ENCODE measurements around the gene ZDHHC11B. TPM values are rescaled to one million over a fixed set of nuclear protein-coding genes. Genes with fewer than 3 reads are reported as not detected.
"Not testable (repeated sequence)": the region's sequence is repeated elsewhere in the genome, so short reads cannot be mapped to it uniquely, and the experiment has no call there.

The ZDHHC11B gene
- total and polyA plus RNA-seq, 2 of the 13 experiments (the other 11 are each of a cell fraction or from before 2014, with no cell fraction given), result 0.11 to 0.12 TPM

GRCh38 chr5:678521-678920 is 106.0 kb downstream of the ZDHHC11B start:
- H3K9me3 ChIP-seq (ENCODE audit: low read length); H3K79me2 ChIP-seq (ENCODE audit: insufficient read depth, low read length); DNase-seq (ENCODE audit: low spot score); H2AFZ ChIP-seq (ENCODE audit: low read length); H4K20me1 ChIP-seq (ENCODE audit: insufficient read depth, low read length); H3K27ac ChIP-seq (ENCODE audit: extremely low read length, insufficient read depth, low read length); CTCF ChIA-PET (ENCODE audit: low intra/inter-chr PET ratio, low total read pairs); H3K4me3 ChIP-seq (replicated peaks in 1 of 3; ENCODE audit: insufficient read depth in 1 of 3, low read depth in 2 of 3, low read length in 3 of 3); H3K36me3 ChIP-seq (replicated peaks in 1 of 2; ENCODE audit: control insufficient read depth in 1 of 2, insufficient read depth in 2 of 2, low read length in 2 of 2); FAIRE-seq; ATAC-seq; POLR2A ChIA-PET; H3K4me1 ChIP-seq (ENCODE audit: insufficient read depth, low read length); BruUV-seq (replicated peaks); H3K9ac ChIP-seq (ENCODE audit: insufficient read depth, low read depth, low read length); H3K4me2 ChIP-seq (ENCODE audit: low read depth, low read length): not testable (repeated sequence)
- H3K27me3 ChIP-seq (ENCODE audit: control insufficient read depth in 1 of 2, insufficient read depth in 2 of 2, low read length in 2 of 2), result peaks cover 5 to 22% of the 10 kb centered on the region in 2 experiments; a peak in 4 of 5 replicates
- intact Hi-C loops (cut with micrococcal nuclease; ENCODE audit: unreplicated experiment) (loop anchor here (10.0 kb wide), 1 partner anchor 216 kb away; the partner anchor contains the start of genes BRD9 and TRIP13), in situ Hi-C loops (cut with HindIII; ENCODE audit: extremely low pct_ligation_motif_present, low pct_unique_long_range_greater_than_20kb) (loop anchor here (10.0 kb wide), 1 partner anchor 216 kb away; the partner anchor contains the start of genes BRD9 and TRIP13)
- TF ChIP-seq AGO1 (IDR thresholded peaks at IDR 0.05; ENCODE audit: low read depth, low read length, poor library complexity, severe bottlenecking), result peak; percentile 83
- no CpG with 5 or more reads among the region's 16 CpGs for WGBS (ENCODE audit: low lambda C conversion rate)

DNA sequence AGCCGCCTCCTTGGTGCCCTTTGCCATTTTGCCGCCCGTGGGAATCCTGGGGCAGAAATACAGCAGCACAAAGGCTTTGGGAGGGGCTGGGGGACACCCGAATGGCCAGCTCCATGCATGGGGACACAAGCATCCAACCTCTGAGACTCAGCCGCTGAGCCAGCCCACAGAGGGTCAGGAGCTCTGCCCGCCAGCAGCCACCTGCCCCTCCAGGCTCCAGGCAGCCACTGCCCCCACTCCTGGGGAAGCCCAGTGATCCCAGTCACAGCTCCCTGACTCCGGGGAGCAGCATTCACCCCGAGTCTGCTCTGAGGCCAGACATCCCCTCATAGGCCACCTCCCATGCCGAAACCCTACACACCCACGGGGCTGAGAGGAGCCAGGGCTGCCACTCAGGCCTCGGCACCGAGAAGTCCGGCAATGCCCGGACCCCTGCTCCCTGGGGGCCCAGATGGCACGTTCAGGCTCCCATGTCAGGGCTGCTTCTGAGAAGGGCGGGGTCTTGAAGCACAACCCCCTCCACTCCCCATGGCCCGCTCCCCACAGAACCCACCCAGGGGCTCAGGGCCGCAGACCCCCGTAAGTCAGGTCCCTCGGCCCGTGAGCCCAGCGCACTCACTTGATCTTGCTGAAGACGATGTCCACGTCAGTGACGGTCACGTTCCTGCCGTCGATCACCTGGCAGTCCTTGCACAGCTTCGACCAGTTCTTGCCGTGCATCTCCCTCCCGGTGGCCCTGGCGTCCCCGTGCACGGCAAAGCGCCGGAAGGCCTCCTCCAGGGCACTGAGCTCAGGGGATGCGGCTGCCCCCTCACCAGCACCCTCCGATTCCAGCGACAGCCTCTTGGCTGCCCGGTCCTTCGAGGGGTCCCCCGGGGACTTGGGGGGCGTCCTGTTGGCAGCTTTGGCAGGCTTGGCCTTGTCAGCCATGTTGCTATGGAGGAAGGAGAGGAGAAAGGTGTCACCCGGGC is 107.1 kb downstream of the ZDHHC11B start:
- Histone ChIP-seq H2AFZ (ENCODE audit: low read length) (no peak overlapping the region), H3K4me3 (replicated peaks in 1 of 3; ENCODE audit: insufficient read depth in 1 of 3, low read depth in 2 of 3, low read length in 3 of 3) (no peak overlapping the region), H3K79me2 (ENCODE audit: insufficient read depth, low read length) (no peaks in the 10 kb centered on the region), H3K36me3 (replicated peaks in 1 of 2; ENCODE audit: control insufficient read depth in 1 of 2, insufficient read depth in 2 of 2, low read length in 2 of 2) (no peaks in the 10 kb centered on the region), H4K20me1 (ENCODE audit: insufficient read depth, low read length) (no peaks in the 10 kb centered on the region), H3K27me3 (ENCODE audit: control insufficient read depth in 1 of 2, insufficient read depth in 2 of 2, low read length in 2 of 2) (peaks cover 5 to 22% of the 10 kb centered on the region in 2 experiments; a peak in 4 of 5 replicates), H3K9ac (ENCODE audit: insufficient read depth, low read depth, low read length) (no peak overlapping the region), H3K4me1 (ENCODE audit: insufficient read depth, low read length) (peaks cover 20% of the 10 kb centered on the region), H3K4me2 (ENCODE audit: low read depth, low read length) (no peak overlapping the region), H3K27ac (ENCODE audit: extremely low read length, insufficient read depth, low read length) (no peak overlapping the region), H3K9me3 (ENCODE audit: low read length) (no peaks in the 10 kb centered on the region)
- BruUV-seq (replicated peaks), result no TSS peak
- ChIA-PET CTCF (ENCODE audit: low intra/inter-chr PET ratio, low total read pairs) (no interaction called here), POLR2A (no interaction called here)
- intact Hi-C loops (cut with micrococcal nuclease; ENCODE audit: unreplicated experiment), result loop anchor here (10.0 kb wide), 1 partner anchor 217 kb away; the partner anchor contains the start of genes BRD9 and TRIP13
- no peak for ATAC-seq
- no peak for TF ChIP-seq ISX (CRISPR knock-in tag; conservative IDR thresholded peaks at IDR 0.05)
- no peak for TF ChIP-seq GABPB1 (CRISPR knock-in tag; IDR thresholded peaks at IDR 0.05)
- peak; percentile 60 for TF ChIP-seq AGO2 (optimal IDR thresholded peaks at IDR 0.05; ENCODE audit: low read depth, low read length)
- TF ChIP-seq BRD4 (CRISPR knock-in tag; IDR thresholded peaks at IDR 0.05), result no peak
- TF ChIP-seq, protein P1, sequence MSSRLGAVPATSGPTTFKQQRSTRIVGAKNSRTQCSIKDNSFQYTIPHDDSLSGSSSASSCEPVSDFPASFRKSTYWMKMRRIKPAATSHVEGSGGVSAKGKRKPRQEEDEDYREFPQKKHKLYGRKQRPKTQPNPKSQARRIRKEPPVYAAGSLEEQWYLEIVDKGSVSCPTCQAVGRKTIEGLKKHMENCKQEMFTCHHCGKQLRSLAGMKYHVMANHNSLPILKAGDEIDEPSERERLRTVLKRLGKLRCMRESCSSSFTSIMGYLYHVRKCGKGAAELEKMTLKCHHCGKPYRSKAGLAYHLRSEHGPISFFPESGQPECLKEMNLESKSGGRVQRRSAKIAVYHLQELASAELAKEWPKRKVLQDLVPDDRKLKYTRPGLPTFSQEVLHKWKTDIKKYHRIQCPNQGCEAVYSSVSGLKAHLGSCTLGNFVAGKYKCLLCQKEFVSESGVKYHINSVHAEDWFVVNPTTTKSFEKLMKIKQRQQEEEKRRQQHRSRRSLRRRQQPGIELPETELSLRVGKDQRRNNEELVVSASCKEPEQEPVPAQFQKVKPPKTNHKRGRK (CRISPR knock-in tag; IDR thresholded peaks at IDR 0.05), result no peak
- no peak for TF ChIP-seq ZNF34 (CRISPR knock-in tag; IDR thresholded peaks at IDR 0.05; ENCODE audit: borderline replicate concordance)
- peak; percentile 25 for TF ChIP-seq AGO1 (IDR thresholded peaks at IDR 0.05; ENCODE audit: low read depth, low read length, poor library complexity, severe bottlenecking)
- in situ Hi-C loops (cut with HindIII; ENCODE audit: extremely low pct_ligation_motif_present, low pct_unique_long_range_greater_than_20kb), result loop anchor here (10.0 kb wide), 1 partner anchor 217 kb away; the partner anchor contains the start of genes BRD9 and TRIP13
- WGBS (ENCODE audit: low lambda C conversion rate), result 27% methylated on average over 13 of the region's 44 CpGs
- DNase-seq (ENCODE audit: low spot score), result no peak
- FAIRE-seq, result no peak
